Astrocyte of the spinal cord (primary cell): Measurements from ENCODE around the gene SYNGR2.

Experiments
- DNase-seq: peaks from one replicate; pipeline ENCODE4 v3.0.0; 2011; ENCODE audit warnings: low read depth, low spot score
- H3K4me3 ChIP-seq: 2 replicates; pipeline ENCODE4 v1.5.1; 2011; ENCODE audit warnings: low read depth, mild to moderate bottlenecking, low read length, moderate library complexity
- in situ Hi-C: cut with HindIII; loops from 2 replicates; pipeline ENCODE4 v1.10.0; 2017; ENCODE audit warnings: low sequenced_read_pairs
- TF ChIP-seq, protein P1 (sequence below): IDR thresholded peaks from 2 replicates; pipeline ENCODE4 v1.5.1; 2012; ENCODE audit warnings: low read depth, mild to moderate bottlenecking, low read length, inconsistent platforms

The SYNGR2 gene

DNA sequence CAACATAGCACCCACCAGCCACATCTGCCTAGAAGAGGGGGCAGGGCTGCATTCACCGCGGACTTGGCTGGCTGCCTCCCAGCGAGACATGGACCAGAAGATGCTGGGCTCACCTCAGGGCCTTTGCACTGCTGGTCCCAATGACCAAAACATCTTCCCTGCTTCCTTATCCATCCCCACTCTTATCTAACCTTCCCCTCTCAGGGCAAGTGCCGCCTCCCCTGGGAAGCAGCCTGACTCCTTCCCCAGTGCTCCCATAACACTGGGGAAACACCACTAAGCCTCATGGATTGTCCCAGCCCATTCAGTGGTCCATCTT is 45.5 kb upstream of the SYNGR2 start:
- in situ Hi-C loops = no loop called here
- TF ChIP-seq, protein P1, sequence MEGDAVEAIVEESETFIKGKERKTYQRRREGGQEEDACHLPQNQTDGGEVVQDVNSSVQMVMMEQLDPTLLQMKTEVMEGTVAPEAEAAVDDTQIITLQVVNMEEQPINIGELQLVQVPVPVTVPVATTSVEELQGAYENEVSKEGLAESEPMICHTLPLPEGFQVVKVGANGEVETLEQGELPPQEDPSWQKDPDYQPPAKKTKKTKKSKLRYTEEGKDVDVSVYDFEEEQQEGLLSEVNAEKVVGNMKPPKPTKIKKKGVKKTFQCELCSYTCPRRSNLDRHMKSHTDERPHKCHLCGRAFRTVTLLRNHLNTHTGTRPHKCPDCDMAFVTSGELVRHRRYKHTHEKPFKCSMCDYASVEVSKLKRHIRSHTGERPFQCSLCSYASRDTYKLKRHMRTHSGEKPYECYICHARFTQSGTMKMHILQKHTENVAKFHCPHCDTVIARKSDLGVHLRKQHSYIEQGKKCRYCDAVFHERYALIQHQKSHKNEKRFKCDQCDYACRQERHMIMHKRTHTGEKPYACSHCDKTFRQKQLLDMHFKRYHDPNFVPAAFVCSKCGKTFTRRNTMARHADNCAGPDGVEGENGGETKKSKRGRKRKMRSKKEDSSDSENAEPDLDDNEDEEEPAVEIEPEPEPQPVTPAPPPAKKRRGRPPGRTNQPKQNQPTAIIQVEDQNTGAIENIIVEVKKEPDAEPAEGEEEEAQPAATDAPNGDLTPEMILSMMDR = no peak
- H3K4me3 ChIP-seq = no peak overlapping the region
- DNase-seq = no peak

DNA sequence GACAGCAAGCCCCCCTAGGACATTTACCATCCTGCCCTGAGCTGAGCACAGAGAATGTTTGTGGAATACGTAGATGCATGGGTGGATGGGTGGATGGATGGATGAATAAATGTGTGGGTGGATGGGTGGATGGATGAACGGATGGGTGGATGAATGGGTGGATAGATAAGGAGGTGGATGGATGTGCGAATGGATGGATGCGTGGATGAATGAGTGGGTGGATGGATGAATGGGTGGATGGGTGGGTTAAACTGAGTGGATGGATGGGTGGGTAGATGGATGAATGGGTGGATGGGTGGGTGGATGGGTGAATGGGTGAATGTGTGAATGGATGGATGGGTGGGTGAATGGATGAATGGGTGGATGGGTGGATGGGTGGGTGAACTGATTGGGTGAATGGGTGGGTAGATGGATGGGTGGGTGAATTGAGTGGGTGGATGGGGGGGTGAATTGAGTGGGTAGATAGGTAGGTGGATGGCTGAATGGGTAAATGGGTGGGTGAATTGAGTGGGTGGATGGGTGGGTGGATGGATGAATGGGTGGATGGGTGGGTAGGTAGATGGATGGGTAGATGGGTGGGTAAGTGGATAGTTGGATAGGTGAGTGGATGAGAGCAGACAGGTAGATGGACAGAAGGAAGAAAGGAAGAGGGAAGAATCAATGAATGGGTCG is 45.0 kb upstream of the SYNGR2 start:
- in situ Hi-C loops = no loop called here
- no peak overlapping the region for H3K4me3 ChIP-seq
- no peak for DNase-seq
- TF ChIP-seq, protein P1 = no peak

DNA sequence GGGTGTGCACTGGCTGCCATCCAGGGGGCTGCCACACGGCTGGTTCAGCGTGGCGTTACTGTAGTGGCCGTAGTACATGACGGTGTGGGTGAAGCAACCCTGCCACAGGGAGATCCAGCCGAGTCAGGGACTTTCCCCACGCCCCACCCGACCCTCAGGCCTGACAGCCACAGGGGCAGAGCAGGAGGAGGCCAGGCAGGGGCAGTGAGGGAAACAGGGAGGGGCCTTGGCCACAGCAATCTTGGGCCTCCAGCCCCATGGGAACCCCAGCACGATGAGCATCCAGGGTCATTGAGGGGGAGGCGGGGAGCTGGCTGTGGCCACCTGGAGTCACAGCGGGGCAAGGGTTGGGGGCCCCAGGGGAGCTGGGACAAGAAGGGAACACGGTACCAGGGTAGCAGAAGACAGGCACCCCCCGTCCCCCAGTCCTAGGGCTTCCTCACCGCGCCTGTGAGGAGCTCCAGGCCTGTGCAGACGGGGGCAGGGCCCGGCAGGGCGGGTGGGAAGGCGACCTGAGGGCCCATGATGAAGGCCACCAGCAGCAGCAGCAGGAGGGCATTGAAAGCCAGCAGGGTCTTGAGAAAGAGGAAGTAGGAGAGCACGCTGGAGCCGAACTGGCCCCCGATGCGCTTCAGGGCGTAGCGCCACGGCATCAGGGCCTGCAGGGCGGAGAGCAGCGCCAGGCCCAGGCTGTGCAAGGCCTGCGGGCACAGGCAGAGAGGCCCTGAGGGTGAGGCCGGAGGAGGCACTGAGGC is 44.1 kb upstream of the SYNGR2 start:
- TF ChIP-seq, protein P1 = no peak
- no peak for DNase-seq
- in situ Hi-C loops = no loop called here
- H3K4me3 ChIP-seq = no peak overlapping the region

DNA sequence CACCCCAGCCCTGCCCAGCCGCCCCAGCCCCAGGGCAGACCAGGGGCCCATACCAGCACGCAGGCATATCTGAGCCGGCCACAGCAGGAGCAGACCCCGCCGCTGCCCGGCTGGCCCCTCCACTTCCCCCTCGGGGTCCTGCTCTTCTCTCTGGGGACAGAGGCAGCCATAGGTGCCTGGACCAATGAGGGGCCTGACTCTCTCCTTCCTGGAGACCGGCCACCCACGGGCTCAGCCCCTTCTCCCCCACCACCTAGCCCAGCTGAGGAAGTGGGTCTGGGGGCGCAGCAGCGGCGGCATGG is 43.6 kb upstream of the SYNGR2 start:
- TF ChIP-seq, protein P1 = no peak
- in situ Hi-C loops = no loop called here
- H3K4me3 ChIP-seq = no peak overlapping the region
- DNase-seq = no peak

DNA sequence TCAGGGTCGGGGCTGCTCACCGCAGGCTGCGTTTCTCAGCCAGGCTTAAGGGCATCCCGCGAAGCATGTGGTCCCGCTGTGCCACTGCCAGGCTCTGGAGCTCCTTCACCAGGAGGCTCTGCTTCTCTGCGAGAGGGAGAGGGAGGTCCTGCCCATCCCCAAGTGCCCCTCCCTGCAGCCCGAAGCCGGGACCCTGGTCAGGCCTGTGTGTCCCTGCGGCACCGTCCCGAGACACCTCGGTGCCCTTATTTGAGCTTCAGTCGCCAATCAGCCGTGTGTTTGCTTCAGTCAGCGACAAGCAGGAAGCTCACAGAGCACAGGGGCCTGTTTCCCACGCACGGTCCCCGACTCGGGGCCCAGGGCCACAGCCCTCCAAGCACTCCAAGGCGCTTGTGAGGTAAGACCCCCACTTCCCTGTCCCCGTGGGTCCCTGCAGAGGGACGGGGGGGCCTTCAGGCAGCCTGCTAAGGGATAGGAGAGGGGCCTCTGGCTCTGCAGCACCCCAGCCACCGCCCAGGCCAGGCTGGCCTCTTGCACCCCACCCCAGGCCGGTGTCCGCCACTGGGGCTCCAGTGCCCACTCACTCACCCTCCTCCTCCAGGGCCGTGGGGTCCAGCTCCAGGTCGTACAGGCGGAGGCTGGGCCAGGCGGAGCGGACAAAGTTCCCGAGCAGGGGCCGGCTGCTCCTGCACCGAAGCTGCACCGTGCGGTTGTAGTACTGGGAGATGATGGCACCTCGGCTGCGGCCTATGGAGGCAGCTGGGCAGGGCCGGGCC is 43.1 kb upstream of the SYNGR2 start:
- in situ Hi-C loops = no loop called here
- TF ChIP-seq, protein P1 = no peak
- H3K4me3 ChIP-seq = no peak overlapping the region
- DNase-seq = no peak

DNA sequence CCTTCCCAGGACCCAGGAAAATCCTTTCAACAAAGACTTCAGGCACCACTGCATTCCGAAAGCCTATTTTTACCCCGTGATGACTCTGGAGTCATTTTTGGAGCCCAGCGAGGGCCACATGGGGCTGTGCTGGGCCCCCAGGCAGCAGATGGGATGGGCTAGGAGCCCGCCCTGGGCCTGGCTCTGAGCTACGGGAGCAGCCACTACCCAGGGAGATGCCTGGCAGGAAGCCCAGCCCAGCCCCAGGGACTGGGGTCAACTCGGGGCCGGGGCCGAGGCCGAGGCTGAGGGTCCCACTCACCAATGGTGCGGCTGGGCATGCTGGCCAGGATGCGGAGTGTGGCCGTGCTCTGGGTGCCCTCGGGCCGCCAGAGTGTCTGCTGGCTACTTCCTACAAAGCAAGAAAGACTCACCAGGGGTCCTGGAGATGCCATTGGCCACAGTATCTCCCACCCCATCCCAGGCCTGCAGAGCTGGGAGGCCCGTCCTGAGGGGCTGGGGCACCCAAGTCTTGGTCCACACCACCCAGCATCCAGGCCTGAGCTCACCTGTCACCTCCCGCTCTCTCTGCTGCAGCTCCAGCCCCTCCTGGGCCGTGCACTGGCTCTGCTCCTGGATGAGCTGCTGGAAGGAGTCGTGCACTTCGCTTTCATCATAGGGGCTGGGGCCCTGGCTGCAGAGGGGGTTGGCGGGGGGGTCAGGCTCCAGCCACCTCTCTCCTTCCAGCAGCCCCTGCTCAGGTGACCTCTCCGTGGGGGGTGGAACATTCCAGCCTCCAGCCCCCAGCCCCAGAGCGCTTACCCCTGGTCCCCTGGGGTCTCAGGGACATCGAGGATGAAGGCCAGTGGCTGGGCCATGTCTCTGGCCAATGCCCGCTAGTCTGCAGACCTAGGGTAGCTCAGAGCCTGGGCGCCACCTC is 42.1 kb upstream of the SYNGR2 start:
- no peak for DNase-seq
- in situ Hi-C loops = no loop called here
- H3K4me3 ChIP-seq = no peak overlapping the region
- TF ChIP-seq, protein P1 = no peak
